ENCODE data around the gene NR6A1.

Gene NR6A1

DNA sequence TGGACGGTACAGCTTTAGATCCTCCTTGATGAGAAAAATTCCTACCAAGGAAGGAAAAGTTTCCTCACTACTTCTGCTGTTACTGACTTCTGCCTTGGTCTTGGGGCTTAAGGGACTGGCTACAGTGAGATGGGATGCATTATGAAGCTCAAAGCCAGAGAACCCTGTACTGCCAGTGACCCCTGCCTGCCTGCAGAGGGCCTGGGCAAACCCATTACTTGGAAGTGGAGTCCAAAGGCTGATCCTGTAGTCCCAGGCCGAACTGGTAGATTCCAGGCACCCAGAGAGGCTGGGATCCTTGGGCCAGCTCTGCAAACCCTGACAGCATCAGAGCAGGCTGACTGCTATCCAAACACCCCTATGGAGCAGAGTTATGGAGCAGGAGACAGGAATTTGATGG lies 238.2 kb downstream of the NR6A1 start:
- no peaks in the 10 kb centered on the region for H3K79me1 ChIP-seq (replicated peaks; ENCODE audit: low read length, poor library complexity, severe bottlenecking)
- no peak overlapping the region for H3K4ac ChIP-seq (ENCODE audit: low read depth in 1 of 2, low read length in 2 of 2)
- no peak overlapping the region for H3K4me3 ChIP-seq (ENCODE audit: insufficient read depth in 1 of 2, low read depth in 1 of 2, low read length in 2 of 2)
- H4K8ac ChIP-seq (ENCODE audit: low read length) = no peak overlapping the region
- H3K27ac ChIP-seq (ENCODE audit: low read length, poor library complexity, severe bottlenecking) = no peak overlapping the region
- no peaks in the 10 kb centered on the region for H3K27me3 ChIP-seq (ENCODE audit: control insufficient read depth in 1 of 2, insufficient read depth in 1 of 2, low read length in 2 of 2)
- no peak overlapping the region for H3K23ac ChIP-seq (ENCODE audit: low read length in 2 of 2)
- no peak overlapping the region for H2BK12ac ChIP-seq (ENCODE audit: low read length in 2 of 2)
- H2BK5ac ChIP-seq (ENCODE audit: low read depth, low read length, poor library complexity, severe bottlenecking) = no peak overlapping the region
- WGBS = 93% methylated on average over 2 of the region's 2 CpGs
- no peak overlapping the region for H2AFZ ChIP-seq (ENCODE audit: low read depth, low read length)
- H3K9me3 ChIP-seq (ENCODE audit: control insufficient read depth, low read length) = no peaks in the 10 kb centered on the region
- H3K9ac ChIP-seq (ENCODE audit: low read length) = no peak overlapping the region
- DNase-seq = no peak
- no peak overlapping the region for H3K14ac ChIP-seq (ENCODE audit: low read length in 2 of 2)
- no peak overlapping the region for H3K4me2 ChIP-seq (ENCODE audit: low read length, poor library complexity, severe bottlenecking)
- peaks cover 0 to 1% of the 10 kb centered on the region in 2 experiments for H3K36me3 ChIP-seq (ENCODE audit: control insufficient read depth in 1 of 2, insufficient read depth in 2 of 2, low read depth in 1 of 2, low read length in 2 of 2)
- peaks cover under 1% of the 10 kb centered on the region for H3K4me1 ChIP-seq (ENCODE audit: control insufficient read depth, insufficient read depth, low read depth, low read length)
- no peak overlapping the region for H2BK15ac ChIP-seq (ENCODE audit: low read depth, poor library complexity, severe bottlenecking)
- no peak overlapping the region for H4K91ac ChIP-seq (ENCODE audit: low read length)
- no peak overlapping the region for H3K18ac ChIP-seq (ENCODE audit: low read depth in 1 of 2, low read length in 2 of 2)
- H2AK5ac ChIP-seq (ENCODE audit: low read length, severe bottlenecking) = no peak overlapping the region
- H2BK120ac ChIP-seq (ENCODE audit: low read depth, low read length) = no peak overlapping the region

DNA sequence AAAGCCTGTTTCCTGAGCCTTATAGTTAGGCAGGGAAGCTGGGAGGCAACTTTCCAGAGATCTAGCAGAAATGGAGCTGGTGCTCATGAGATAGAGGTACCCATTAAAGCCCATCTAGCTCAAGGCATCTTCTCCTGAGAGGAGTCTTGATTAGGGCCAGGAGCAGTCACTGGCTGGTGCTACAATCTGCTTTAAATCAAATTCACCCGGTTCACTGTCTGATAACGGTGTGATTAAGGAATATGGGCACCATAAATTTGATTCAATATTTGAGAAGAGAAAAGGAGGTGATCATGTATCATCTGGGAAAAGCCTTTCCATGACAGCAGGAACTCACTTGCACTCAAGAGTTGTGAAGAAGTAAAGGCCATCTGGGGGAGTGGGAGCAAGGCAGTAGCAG lies 240.0 kb downstream of the NR6A1 start:
- no peak overlapping the region for H4K8ac ChIP-seq (ENCODE audit: low read length)
- no peak overlapping the region for H3K4me2 ChIP-seq (ENCODE audit: low read length, poor library complexity, severe bottlenecking)
- H3K4me3 ChIP-seq (ENCODE audit: insufficient read depth in 1 of 2, low read depth in 1 of 2, low read length in 2 of 2) = no peak overlapping the region
- 99% methylated on average over 2 of the region's 2 CpGs for WGBS
- H3K23ac ChIP-seq (ENCODE audit: low read length in 2 of 2) = no peak overlapping the region
- H2BK5ac ChIP-seq (ENCODE audit: low read depth, low read length, poor library complexity, severe bottlenecking) = no peak overlapping the region
- no peak overlapping the region for H3K9ac ChIP-seq (ENCODE audit: low read length)
- no peak overlapping the region for H2BK120ac ChIP-seq (ENCODE audit: low read depth, low read length)
- no peak overlapping the region for H3K18ac ChIP-seq (ENCODE audit: low read depth in 1 of 2, low read length in 2 of 2)
- H2BK12ac ChIP-seq (ENCODE audit: low read length in 2 of 2) = no peak overlapping the region
- H3K4ac ChIP-seq (ENCODE audit: low read depth in 1 of 2, low read length in 2 of 2) = no peak overlapping the region
- H2AFZ ChIP-seq (ENCODE audit: low read depth, low read length) = no peak overlapping the region
- no peak overlapping the region for H3K14ac ChIP-seq (ENCODE audit: low read length in 2 of 2)
- peaks cover 2% of the 10 kb centered on the region for H3K4me1 ChIP-seq (ENCODE audit: control insufficient read depth, insufficient read depth, low read depth, low read length)
- no peak for DNase-seq
- H2AK5ac ChIP-seq (ENCODE audit: low read length, severe bottlenecking) = no peak overlapping the region
- H4K91ac ChIP-seq (ENCODE audit: low read length) = no peak overlapping the region
- no peaks in the 10 kb centered on the region for H3K36me3 ChIP-seq (ENCODE audit: control insufficient read depth in 1 of 2, insufficient read depth in 2 of 2, low read depth in 1 of 2, low read length in 2 of 2)
- H3K9me3 ChIP-seq (ENCODE audit: control insufficient read depth, low read length) = no peaks in the 10 kb centered on the region
- no peak overlapping the region for H2BK15ac ChIP-seq (ENCODE audit: low read depth, poor library complexity, severe bottlenecking)
- H3K79me1 ChIP-seq (replicated peaks; ENCODE audit: low read length, poor library complexity, severe bottlenecking) = no peaks in the 10 kb centered on the region
- no peak overlapping the region for H3K27ac ChIP-seq (ENCODE audit: low read length, poor library complexity, severe bottlenecking)
- no peaks in the 10 kb centered on the region for H3K27me3 ChIP-seq (ENCODE audit: control insufficient read depth in 1 of 2, insufficient read depth in 1 of 2, low read length in 2 of 2)

DNA sequence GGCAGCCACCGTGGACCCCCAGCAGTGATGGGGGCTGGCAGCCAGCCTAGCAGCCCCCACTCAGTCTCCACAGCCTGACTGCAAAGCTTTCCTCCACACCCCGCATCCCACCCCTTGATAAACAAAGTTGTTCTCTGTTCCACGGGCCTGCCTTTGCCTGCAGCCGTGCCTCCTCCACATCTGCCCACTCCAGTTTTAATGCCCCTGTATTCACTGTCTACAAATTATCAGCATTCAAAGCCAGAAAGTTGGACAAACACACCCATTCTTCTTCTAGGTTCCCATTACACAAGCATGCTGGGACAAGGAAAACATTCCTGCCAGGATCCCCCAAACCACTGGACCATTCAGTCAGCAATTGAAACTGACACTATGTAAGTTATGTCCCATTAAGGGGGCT lies 240.9 kb downstream of the NR6A1 start:
- no peak overlapping the region for H2BK120ac ChIP-seq (ENCODE audit: low read depth, low read length)
- no peak overlapping the region for H2BK15ac ChIP-seq (ENCODE audit: low read depth, poor library complexity, severe bottlenecking)
- no peak overlapping the region for H3K27ac ChIP-seq (ENCODE audit: low read length, poor library complexity, severe bottlenecking)
- H3K9ac ChIP-seq (ENCODE audit: low read length) = no peak overlapping the region
- H3K79me1 ChIP-seq (replicated peaks; ENCODE audit: low read length, poor library complexity, severe bottlenecking) = no peaks in the 10 kb centered on the region
- no peak overlapping the region for H2BK5ac ChIP-seq (ENCODE audit: low read depth, low read length, poor library complexity, severe bottlenecking)
- H2AFZ ChIP-seq (ENCODE audit: low read depth, low read length) = no peak overlapping the region
- H4K91ac ChIP-seq (ENCODE audit: low read length) = no peak overlapping the region
- H3K23ac ChIP-seq (ENCODE audit: low read length in 2 of 2) = no peak overlapping the region
- DNase-seq = no peak
- H3K9me3 ChIP-seq (ENCODE audit: control insufficient read depth, low read length) = no peaks in the 10 kb centered on the region
- no peak overlapping the region for H3K4ac ChIP-seq (ENCODE audit: low read depth in 1 of 2, low read length in 2 of 2)
- H4K8ac ChIP-seq (ENCODE audit: low read length) = no peak overlapping the region
- no peaks in the 10 kb centered on the region for H3K27me3 ChIP-seq (ENCODE audit: control insufficient read depth in 1 of 2, insufficient read depth in 1 of 2, low read length in 2 of 2)
- H3K18ac ChIP-seq (ENCODE audit: low read depth in 1 of 2, low read length in 2 of 2) = no peak overlapping the region
- H2AK5ac ChIP-seq (ENCODE audit: low read length, severe bottlenecking) = no peak overlapping the region
- no peak overlapping the region for H3K4me3 ChIP-seq (ENCODE audit: insufficient read depth in 1 of 2, low read depth in 1 of 2, low read length in 2 of 2)
- no peak overlapping the region for H3K14ac ChIP-seq (ENCODE audit: low read length in 2 of 2)
- no peak overlapping the region for H3K4me2 ChIP-seq (ENCODE audit: low read length, poor library complexity, severe bottlenecking)
- peaks cover 2% of the 10 kb centered on the region for H3K4me1 ChIP-seq (ENCODE audit: control insufficient read depth, insufficient read depth, low read depth, low read length)
- no peaks in the 10 kb centered on the region for H3K36me3 ChIP-seq (ENCODE audit: control insufficient read depth in 1 of 2, insufficient read depth in 2 of 2, low read depth in 1 of 2, low read length in 2 of 2)
- no peak overlapping the region for H2BK12ac ChIP-seq (ENCODE audit: low read length in 2 of 2)
- WGBS = 96% methylated on average over 4 of the region's 4 CpGs

DNA sequence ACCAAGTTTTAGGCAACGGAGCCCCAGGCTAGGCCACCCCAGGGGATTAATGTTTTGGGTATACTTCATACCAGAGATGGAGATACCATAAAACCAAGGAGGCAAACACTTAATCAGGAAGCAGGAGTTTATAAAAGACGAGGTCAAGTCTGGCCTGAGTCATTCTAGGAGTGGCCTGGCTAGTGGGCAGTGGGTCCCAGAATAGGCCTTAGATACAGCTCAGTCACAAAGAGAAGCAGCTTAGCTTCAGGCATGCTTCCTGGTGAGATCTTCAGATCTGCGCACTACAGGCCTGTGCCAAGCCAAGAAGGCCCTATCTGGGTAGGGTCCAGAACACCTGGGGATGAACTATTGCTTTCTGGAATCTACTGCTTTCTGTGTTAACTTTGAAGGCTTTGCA lies 243.3 kb downstream of the NR6A1 start:
- no peak overlapping the region for H2AK5ac ChIP-seq (ENCODE audit: low read length, severe bottlenecking)
- H3K4me1 ChIP-seq (ENCODE audit: control insufficient read depth, insufficient read depth, low read depth, low read length) = peaks cover 2% of the 10 kb centered on the region
- H3K4me2 ChIP-seq (ENCODE audit: low read length, poor library complexity, severe bottlenecking) = no peak overlapping the region
- no peak overlapping the region for H4K91ac ChIP-seq (ENCODE audit: low read length)
- no peaks in the 10 kb centered on the region for H3K36me3 ChIP-seq (ENCODE audit: control insufficient read depth in 1 of 2, insufficient read depth in 2 of 2, low read depth in 1 of 2, low read length in 2 of 2)
- H3K9me3 ChIP-seq (ENCODE audit: control insufficient read depth, low read length) = no peaks in the 10 kb centered on the region
- H3K14ac ChIP-seq (ENCODE audit: low read length in 2 of 2) = no peak overlapping the region
- peak overlapping the region; percentile 32 for H4K8ac ChIP-seq (ENCODE audit: low read length)
- DNase-seq = peak; percentile 60
- H3K27me3 ChIP-seq (ENCODE audit: control insufficient read depth in 1 of 2, insufficient read depth in 1 of 2, low read length in 2 of 2) = no peaks in the 10 kb centered on the region
- no peak overlapping the region for H3K27ac ChIP-seq (ENCODE audit: low read length, poor library complexity, severe bottlenecking)
- H3K23ac ChIP-seq (ENCODE audit: low read length in 2 of 2) = no peak overlapping the region
- no peak overlapping the region for H2BK5ac ChIP-seq (ENCODE audit: low read depth, low read length, poor library complexity, severe bottlenecking)
- H2BK15ac ChIP-seq (ENCODE audit: low read depth, poor library complexity, severe bottlenecking) = no peak overlapping the region
- H2AFZ ChIP-seq (ENCODE audit: low read depth, low read length) = no peak overlapping the region
- H3K4ac ChIP-seq (ENCODE audit: low read depth in 1 of 2, low read length in 2 of 2) = peak overlapping the region in 1 of 2 experiments; percentile 46
- no peak overlapping the region for H3K4me3 ChIP-seq (ENCODE audit: insufficient read depth in 1 of 2, low read depth in 1 of 2, low read length in 2 of 2)
- 42% methylated on average over 3 of the region's 3 CpGs for WGBS
- no peak overlapping the region for H2BK12ac ChIP-seq (ENCODE audit: low read length in 2 of 2)
- no peaks in the 10 kb centered on the region for H3K79me1 ChIP-seq (replicated peaks; ENCODE audit: low read length, poor library complexity, severe bottlenecking)
- peak overlapping the region; percentile 20 for H3K9ac ChIP-seq (ENCODE audit: low read length)
- H2BK120ac ChIP-seq (ENCODE audit: low read depth, low read length) = no peak overlapping the region
- no peak overlapping the region for H3K18ac ChIP-seq (ENCODE audit: low read depth in 1 of 2, low read length in 2 of 2)
